ENCODE data around the gene BABAM2.

DNA sequence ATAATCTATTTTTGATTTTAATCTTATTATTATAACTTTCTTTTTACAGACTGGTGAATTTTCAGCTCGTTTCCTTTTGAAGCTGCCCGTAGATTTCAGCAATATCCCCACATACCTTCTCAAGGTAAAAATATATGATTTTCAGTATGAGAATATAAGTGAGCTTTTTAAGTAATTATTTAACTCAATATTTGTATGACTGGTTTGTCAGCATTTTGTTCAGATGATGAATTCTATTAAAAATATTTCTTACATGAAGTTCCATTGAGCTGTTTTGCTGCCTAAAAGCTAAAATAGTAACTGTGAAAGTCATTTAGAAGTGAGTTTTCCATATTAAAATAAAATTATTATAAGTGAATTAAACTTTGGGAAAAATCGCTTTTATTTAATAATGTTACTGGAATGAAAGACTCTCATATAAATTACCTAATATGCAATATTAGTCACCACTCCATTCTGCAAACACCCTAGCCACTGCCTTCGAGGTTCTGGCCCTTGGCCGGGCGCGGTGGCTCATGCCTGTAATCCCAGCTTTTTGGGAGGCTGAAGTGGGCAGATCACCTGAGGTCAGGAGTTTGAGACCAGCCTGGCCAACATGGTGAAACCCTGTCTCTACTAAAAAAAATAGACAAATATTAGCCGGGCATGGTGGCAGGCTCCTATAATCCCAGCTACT is 155.3 kb downstream of the BABAM2 start:
- TF ChIP-seq, protein P1, sequence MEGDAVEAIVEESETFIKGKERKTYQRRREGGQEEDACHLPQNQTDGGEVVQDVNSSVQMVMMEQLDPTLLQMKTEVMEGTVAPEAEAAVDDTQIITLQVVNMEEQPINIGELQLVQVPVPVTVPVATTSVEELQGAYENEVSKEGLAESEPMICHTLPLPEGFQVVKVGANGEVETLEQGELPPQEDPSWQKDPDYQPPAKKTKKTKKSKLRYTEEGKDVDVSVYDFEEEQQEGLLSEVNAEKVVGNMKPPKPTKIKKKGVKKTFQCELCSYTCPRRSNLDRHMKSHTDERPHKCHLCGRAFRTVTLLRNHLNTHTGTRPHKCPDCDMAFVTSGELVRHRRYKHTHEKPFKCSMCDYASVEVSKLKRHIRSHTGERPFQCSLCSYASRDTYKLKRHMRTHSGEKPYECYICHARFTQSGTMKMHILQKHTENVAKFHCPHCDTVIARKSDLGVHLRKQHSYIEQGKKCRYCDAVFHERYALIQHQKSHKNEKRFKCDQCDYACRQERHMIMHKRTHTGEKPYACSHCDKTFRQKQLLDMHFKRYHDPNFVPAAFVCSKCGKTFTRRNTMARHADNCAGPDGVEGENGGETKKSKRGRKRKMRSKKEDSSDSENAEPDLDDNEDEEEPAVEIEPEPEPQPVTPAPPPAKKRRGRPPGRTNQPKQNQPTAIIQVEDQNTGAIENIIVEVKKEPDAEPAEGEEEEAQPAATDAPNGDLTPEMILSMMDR (IDR thresholded peaks at IDR 0.05): no peak
- no peak for TF ChIP-seq POLR2A (IDR thresholded peaks at IDR 0.05)
- TF ChIP-seq EP300 (IDR thresholded peaks at IDR 0.05): no peak
